IPS-11a (cell line): ENCODE data around the gene HCFC2.

ENCODE experiments used
- H3K4me3 ChIP-seq: one replicate; pipeline ENCODE4 v1.5.1; 2013; ENCODE audit warnings: low read depth, low read length, control low read depth

The HCFC2 gene

DNA sequence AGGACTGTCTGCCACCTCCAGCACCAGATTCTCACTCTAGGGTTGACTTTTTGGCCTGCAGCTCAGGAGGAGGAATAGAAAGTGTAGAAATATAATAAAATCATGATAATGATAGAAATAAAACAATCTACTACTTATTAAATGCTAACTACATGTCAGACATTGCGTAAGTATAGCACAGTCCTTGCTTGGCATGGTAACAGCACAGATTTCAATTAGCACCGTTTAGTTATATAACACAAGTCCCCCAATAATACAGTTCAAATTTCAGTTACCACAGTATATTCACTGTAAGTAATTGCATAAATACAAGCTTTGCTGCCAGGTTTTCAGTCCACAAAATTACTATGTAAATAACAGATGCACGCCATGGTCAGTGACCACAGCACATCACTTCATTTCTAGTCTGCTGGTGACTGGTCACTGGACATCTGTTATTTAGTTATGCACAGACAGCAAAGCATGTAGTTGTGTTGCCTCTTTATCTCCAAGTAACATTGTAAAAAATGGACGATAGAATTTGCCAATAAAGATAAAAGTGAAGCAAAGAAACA is 7.8 kb upstream of the HCFC2 start:
- no peak overlapping the region for H3K4me3 ChIP-seq

DNA sequence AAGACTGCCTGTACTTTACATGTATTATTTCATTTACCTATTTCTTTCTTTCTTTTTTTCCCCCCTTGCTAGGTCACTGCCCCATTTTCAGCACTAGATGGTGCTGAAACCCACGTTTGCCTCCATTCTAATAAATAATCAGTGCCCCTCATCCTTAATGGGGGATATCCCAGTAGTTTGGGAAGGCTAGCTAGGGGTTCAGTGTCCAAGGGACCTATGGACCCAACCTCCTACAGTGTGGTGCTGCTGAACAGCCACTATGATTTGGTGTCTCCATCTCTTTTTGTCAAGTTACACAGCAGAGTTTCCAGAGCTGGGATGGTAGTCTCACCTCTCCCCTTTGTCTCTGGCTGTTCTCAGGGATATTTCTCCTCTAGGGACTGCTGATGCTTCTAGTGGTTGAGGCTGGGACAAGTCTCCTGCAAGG is 6.5 kb upstream of the HCFC2 start:
- H3K4me3 ChIP-seq: no peak overlapping the region

DNA sequence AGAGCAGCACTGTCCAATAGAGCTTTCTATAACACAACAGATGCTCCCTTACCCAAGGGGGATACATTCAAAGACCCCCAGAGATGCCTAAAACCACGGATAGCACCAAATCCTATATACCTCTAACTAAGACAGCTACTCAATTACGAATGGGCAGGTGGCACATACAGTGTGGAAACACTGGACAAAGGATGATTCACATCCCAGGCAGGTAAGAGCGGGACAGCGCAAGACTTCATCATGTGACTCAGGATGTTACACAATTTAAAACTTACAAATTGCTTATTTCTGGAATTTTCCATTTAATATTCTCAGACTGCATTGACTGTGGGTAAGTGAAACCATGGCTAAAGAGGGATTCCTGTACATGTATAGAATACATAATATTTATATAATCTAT is 5.5 kb upstream of the HCFC2 start:
- no peak overlapping the region for H3K4me3 ChIP-seq

DNA sequence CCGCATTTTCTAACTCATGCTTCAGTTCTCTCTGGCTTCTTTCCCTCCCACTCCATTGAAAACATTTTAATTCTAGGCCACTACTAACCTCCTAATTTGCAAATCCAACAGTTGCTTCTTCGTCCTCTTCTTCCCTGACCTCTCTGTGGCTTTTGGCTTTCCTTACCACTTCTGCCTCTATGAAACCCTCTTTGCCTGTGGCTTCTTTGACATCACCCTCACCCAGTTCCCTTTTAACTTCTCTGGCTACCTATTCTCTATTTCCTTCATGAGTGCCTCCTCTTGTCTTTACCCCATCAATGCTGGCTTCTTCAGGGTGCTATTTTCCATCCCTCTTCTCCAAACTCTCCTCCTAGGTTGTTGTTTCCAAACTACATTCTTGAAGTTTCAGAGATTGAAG is 4.4 kb upstream of the HCFC2 start:
- no peak overlapping the region for H3K4me3 ChIP-seq

DNA sequence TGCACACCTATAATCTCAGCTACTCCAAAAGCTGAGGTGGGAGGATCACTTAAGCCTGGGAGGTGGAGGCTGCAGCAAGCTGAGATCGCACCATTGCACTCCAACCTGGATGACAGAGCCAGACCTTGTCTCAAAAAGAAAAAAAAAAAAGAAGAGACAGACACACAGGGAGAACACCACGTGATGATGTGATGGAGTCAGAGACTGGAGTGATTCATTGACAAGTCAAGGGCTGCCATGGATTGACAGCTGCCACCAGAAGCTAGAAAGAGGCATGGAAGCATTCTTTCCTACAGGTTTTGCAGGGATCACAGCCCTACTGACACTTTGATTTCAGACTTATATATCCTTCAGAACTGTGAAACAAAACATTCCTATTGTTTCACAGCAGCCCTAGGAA is 3.5 kb upstream of the HCFC2 start:
- H3K4me3 ChIP-seq: no peak overlapping the region

DNA sequence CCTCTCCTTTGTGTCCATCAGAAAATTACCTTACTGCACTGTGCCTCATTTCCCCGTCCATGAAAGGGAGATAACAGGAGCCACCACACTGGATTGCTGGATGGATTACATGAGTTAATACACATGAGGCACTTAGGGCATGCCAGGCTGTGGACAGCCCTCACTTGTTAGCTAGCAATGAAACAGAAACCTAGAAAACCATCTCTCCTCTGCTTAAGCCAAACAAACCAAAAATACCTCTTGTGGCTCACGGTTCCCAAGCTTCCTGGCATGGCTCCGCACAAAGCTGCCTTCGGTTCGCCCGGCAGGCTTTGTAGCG is 660 bp upstream of the HCFC2 start:
- peak overlapping the region; percentile 73 for H3K4me3 ChIP-seq

DNA sequence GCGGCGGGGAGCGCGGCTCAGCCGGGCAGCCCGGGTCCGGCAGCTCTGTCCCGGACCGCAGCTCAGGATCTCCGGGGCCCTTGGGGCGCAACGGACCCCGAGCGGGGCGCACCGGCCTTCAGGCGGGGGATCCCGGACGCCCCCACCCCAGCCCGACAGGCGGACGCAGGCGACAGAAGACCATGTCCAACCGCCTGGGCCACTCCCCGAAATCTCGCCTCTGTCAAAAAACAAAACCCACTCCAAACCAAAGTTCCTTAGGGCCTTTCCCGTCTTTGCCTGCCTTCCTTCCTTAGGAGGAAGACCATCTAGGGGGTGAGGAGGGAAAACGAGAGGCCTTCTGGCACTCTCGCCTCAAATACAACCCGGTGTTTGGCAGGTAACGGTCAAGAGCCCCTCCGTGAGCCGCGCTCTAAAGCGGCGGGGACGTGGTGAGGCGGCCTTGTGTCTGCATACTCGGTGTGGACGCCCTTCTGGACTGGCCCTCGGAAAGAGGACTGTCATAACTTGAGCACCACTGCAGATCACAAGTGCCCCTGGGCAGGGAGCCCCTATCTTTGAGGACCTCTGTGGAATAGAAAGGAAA is 604 bp downstream of the HCFC2 start:
- H3K4me3 ChIP-seq: peak overlapping the region; percentile 73

DNA sequence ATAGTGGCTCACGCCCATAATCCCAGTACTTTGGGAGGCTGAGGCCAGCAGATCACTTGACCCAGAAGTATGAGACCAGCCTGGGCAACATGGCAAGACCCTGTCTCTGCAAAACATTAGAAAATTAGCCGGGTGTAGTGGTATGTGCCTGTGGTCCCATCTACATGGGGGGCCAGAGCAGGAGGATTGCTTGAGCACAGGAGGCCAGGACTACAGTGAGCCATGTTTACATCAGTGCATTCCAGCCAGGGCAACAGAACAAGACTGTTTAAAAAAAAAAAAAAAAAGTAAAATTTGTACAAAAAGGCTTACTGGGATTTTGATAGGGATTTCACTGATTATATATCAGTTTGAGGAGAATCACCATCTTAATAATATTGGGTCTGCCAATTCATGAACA is 7.8 kb downstream of the HCFC2 start:
- no peak overlapping the region for H3K4me3 ChIP-seq

DNA sequence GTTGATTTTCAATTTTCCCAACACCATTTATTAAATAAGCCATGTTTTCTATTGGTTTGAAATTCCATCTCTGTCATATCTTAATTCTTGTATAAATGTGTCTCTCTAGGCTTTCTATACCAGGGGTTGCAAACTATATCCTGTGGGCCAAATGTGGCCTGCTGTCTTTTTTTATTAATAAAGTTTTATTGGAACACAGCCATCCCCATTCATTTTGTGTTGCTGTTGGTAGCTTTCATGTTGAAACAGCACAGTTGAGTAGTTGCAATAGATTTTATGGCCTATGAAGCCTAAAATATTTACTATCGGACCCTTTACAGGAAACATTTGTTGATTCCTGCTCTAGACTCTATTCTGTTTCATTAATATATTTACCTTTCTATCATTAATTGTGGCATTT is 9.4 kb downstream of the HCFC2 start:
- no peak overlapping the region for H3K4me3 ChIP-seq

DNA sequence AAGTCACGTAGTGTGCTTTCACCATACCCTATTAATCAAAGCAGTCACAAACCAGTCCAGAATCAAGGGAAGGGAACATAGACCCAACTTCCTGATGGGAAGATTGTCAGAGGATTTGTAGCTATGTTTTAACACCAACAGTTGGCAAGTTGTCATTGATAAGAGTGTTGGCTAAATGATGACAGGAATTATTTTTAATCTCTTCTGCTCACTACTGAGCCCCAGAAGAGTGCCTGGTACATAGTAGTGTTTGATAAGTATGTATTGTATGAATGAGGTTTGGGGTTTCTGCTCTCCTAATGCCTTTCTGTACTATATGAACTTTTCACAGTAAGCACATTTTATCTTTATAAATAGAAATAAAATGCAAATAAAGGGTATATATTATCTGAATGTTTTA is 14.7 kb downstream of the HCFC2 start:
- no peak overlapping the region for H3K4me3 ChIP-seq

DNA sequence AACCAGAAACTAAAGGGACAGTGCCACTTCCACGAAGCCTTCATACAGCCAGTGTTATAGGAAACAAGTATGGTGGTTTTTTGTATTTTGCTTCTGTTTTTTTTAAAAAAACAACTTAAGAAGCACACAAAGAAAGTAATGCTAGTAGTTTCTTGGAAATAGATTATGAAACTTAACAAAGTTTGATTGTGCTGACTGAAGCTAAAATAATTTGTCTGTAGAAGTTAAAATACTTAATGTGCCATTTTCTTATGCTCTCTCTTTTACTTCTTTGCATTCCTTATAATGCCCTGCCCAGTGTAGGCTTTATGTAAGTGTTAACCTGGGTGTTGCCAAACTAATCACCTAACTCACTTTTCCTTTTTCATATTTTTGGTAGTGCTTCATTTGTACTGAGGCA is 16.4 kb downstream of the HCFC2 start:
- H3K4me3 ChIP-seq: no peak overlapping the region

DNA sequence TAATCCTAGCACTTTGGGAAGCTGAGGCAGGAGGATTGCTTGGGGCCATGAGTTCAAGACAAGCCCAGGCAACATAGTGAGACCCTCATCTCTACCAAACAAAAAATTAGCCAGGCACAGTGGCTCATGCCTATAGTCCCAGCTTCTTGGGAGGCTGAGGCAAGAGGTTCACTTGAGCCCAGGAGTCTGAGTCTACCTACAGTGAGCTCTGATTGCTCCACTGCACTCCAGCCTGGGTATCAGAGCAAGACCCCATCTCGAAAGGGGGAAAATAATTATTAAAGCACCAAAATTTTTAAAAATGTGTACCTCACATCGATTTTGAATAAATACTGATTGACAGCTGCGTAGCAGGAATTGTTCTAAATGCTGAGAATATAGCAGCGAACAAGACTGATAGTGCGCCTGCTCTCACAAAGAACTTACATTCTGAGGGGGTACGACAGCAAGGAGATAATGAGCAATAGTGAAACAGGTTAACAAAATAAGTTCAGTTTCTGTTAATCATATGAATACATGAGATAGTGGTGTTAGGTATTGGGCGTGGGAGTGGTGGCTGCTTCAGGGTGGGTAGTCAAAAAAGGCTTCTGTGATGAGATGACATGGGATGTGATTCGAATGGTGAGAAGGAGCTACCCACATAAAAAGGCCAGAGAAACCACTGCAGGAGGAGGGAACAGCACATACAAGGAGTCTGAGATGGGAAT is 19.6 kb downstream of the HCFC2 start:
- H3K4me3 ChIP-seq: no peak overlapping the region

DNA sequence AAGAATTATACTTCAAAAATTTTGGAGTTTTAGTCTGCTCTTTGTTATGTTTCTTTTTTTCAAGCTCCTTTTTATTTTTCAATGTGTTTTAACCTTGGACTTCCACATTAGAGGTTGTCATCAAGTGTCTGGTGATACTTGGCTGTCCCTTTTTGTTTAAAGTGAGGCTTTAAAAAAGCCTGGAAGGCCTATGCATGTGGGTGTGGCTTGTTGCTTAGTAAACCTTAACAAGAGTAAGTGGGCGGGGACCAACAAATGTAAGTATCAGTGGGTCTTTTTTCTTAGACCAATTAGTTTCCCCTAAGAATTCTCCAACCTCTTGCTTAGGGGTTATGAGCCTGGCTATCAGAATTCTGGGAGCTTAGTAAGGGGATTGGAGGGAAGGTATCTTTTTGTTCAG is 26.4 kb downstream of the HCFC2 start:
- no peak overlapping the region for H3K4me3 ChIP-seq

DNA sequence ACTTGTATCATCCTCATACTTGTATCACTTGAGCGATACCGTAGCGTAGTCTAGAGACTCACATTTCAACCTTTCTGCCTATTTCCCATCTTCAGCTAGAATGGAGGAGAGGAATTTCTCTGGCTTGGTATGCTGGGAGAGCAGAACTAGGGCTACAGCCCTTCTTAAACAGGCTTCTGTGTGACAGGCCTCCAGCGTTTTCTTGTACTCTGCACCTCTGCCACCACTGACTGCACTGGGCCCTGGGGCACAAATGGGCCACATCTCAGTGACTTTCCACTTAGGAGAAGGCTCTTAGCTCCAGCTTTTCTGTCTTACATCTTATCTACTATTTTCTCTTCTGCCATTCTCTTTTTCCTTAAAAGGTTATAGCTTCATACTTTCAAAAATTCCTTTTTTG is 26.8 kb downstream of the HCFC2 start:
- no peak overlapping the region for H3K4me3 ChIP-seq

DNA sequence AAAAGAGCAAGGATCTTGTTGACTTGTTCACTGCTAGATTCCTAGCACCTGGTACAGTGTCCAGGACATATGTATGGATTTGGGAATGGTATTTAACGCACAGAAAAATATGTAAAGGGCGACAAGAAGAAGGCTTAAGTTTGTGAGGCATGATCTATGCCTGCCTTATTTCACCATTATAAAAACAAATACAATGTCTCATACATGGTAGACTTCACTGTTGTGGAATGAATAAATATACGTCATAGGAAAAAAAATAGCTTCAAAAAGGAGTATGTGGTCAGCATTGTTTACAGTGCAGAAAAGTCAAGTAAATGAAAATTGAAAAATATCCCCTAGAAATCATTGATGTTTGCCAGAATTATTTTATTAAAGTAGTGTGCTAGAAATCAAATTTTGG is 30.0 kb downstream of the HCFC2 start:
- no peak overlapping the region for H3K4me3 ChIP-seq

DNA sequence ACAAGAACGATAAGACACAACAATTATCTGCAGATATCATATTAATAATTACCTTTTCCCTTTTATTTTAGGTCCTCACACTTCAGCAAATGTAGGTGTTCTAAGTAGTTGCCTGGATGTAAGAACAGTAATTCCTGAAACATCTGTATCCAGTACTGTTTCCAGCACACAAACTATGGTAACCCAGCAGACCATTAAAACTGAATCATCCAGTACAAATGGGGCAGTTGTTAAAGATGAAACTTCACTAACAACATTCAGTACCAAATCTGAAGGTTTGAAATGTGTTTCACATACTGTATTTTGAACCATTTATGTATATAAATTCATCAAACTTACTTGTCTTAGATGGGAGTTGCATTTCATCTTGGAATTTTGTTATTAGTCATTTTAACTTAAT is 31.0 kb downstream of the HCFC2 start:
- no peak overlapping the region for H3K4me3 ChIP-seq

DNA sequence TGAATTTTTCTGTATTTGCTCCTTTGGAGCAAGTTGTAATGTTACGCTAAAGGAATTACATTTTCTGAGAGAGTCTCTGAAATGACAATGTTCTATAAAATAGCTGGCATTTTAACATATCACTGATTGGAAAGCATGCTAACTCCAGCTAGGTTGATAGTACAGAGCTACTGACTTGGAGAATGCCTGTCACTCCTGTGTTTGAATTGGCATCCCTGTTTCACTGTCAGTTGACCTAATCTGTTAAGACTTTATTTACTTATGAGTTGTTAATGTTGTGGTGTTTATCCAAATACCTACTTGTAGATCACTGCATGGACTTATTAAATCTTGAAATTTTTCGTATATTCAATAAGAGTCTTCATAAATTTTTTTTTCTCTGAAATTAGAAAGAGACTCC is 33.6 kb downstream of the HCFC2 start:
- no peak overlapping the region for H3K4me3 ChIP-seq

DNA sequence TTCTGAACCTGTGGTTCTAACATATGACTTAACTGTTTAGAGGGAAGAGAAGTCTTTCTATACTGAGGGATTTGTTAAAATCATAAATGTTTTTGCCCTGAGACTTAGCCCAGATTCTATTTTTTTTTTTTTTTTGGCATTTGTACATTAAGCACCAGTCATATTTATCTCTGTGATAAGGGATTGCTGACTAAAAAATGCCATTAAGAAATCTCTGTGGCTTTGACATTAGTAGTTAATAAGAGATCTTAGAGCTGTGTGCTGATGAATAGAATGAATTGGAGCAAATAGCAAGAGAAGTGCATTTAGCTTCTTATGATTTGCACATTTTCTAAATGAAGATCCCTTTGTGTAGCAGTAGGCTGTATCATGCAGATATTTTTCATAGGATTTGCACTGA is 41.1 kb downstream of the HCFC2 start:
- H3K4me3 ChIP-seq: no peak overlapping the region

DNA sequence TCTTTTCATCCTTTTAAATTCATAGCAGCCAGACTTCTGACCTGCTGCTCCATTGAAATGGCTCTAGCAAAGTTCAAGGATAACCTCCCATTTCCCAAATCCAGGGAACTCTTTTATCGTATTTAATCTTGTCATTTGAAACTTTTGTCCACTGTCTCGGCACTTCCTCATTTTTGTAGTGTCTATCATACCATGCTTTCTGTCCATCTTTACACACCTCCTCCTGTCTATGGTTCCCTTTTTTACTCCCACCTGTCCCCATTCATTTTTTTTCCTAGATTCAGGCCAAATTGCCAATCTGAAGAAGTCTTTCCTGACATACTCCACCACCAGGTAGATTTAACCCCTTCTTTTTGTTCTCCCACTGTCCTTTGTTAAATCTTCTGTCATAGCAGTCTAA is 42.6 kb downstream of the HCFC2 start:
- H3K4me3 ChIP-seq: no peak overlapping the region

DNA sequence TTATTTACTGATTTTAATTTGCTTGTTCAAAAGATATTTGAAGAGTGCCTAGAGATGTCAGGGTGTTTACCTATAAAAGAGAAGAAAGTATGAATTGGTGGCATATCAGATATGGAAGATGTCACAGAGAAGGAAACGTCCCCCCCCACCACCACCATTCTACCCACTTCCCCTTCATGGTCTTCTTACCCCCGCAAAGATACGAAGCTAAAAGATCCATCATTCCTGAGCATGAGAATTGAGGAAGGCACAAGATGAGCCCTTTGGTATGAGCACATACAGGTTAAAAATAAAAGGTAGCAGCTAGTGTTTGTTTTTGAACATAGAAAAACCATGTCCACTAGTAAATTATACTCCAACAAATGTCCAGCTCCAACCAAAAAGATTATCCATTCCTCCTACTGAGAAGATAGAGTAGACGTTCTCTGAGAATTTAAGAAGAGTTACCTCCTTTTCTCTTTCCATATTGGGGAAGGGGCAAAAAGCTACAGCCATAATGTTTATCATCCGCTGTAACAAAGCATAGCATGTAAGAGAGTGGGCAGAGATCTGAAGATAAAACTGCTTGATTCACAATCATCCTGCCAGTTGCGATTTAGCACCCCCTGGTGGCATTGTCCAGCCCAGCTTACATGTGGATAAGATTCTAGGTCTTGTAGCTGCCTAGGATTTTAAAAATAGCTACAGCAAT is 44.6 kb downstream of the HCFC2 start:
- no peak overlapping the region for H3K4me3 ChIP-seq

DNA sequence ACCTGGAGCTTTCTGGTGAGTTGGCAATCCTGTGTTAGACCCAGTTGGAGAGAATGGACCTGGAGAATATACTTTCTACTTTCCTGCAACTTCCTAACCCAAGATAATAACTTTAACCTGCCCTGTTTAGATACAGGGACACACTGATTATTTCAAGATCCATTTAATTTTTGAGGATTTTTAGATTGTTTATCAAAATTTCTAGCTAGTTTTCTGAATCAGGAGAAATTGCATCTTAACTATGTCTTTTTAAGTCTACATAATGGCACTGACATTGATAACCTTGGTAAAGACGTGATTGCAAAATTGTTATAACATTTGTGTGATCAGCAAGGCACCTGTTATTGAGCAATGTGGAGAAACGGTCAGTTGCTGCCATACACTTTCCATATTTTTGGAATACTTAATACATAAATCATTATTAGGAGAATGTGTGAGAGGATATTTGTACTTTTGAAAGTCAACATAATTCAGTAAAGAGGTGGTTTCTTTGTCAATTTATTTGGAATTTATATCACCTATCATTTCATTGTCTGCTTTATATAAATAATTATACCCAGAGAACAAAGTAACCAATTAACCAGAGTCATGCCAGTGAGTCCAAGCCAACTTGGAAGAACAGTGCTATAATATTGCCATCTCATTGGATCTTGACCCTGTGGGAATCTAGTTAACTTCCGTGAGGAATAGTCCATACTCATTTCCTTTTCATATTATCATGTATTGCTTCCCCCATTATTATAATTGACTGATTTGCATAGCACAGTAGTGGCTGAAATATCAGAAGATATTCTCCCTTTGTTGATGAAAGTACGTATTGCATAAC is 45.3 kb downstream of the HCFC2 start:
- no peak overlapping the region for H3K4me3 ChIP-seq
